Measurements from ENCODE around the gene KPNA5.
"Not testable (repeated sequence)": the region's sequence is repeated elsewhere in the genome, so short reads cannot be mapped to it uniquely, and the experiment has no call there.

The KPNA5 gene

GRCh38 chr6:116705917-116706316, 24.9 kb downstream of the KPNA5 start:
- DNase-seq = no peak

GRCh38 chr6:116714296-116714695, 33.3 kb downstream of the KPNA5 start:
- no peak for DNase-seq

- no peak for DNase-seq
Observed at GRCh38 chr6:116714761-116715160, 33.8 kb downstream of the KPNA5 start.

GRCh38 chr6:116726947-116727346, 45.9 kb downstream of the KPNA5 start:
- DNase-seq = no peak

- no peak for DNase-seq
Observed at GRCh38 chr6:116730513-116730912, 49.5 kb downstream of the KPNA5 start.

GRCh38 chr6:116737004-116737403, 56.0 kb downstream of the KPNA5 start:
- DNase-seq = no peak

GRCh38 chr6:116740486-116740885, 59.5 kb downstream of the KPNA5 start:
- not testable (repeated sequence) for DNase-seq

- DNase-seq = no peak
Observed at GRCh38 chr6:116741571-116741970, 60.6 kb downstream of the KPNA5 start.

GRCh38 chr6:116745176-116745575, 64.2 kb downstream of the KPNA5 start:
- DNase-seq = no peak

GRCh38 chr6:116761779-116762178, 80.8 kb downstream of the KPNA5 start:
- DNase-seq = no peak

- DNase-seq = no peak
Observed at GRCh38 chr6:116762235-116762634, 81.2 kb downstream of the KPNA5 start.

GRCh38 chr6:116763048-116763447, 82.0 kb downstream of the KPNA5 start:
- no peak for DNase-seq

GRCh38 chr6:116763906-116764628, 83.1 kb downstream of the KPNA5 start:
- DNase-seq = no peak

- no peak for DNase-seq
Observed at GRCh38 chr6:116764629-116764960, 83.6 kb downstream of the KPNA5 start.

GRCh38 chr6:116764961-116765841, 84.2 kb downstream of the KPNA5 start, which contains the start of gene FAM162B:
Gene FAM162B (minus strand): TSS chr6:116765719. CDS start chr6:116765576, 143 bp downstream.
- no peak for DNase-seq

GRCh38 chr6:116766506-116767176, 85.6 kb downstream of the KPNA5 start:
- DNase-seq = no peak

GRCh38 chr6:116767715-116768114, 86.7 kb downstream of the KPNA5 start:
- DNase-seq = no peak

GRCh38 chr6:116772450-116772849, 91.4 kb downstream of the KPNA5 start:
- no peak for DNase-seq

- DNase-seq = no peak
Observed at GRCh38 chr6:116773886-116774285, 92.9 kb downstream of the KPNA5 start.

- peak; percentile 4 for DNase-seq
Observed at GRCh38 chr6:116779573-116780164, 98.7 kb downstream of the KPNA5 start.

GRCh38 chr6:116783852-116784251, 102.8 kb downstream of the KPNA5 start:
- DNase-seq = no peak
